DOHH2 (cell line): ENCODE measurements around the gene MYF5.

ENCODE experiments used
- H3F3A ChIP-seq: fragments of 200-600 bp; sonication (generic), shearing (Covaris generic); 2 replicates; pipeline ENCODE4 v1.6.0; 2016; ENCODE audit warnings: antibody characterized with exemption, mild to moderate bottlenecking; ENCODE audit not compliant: control insufficient read depth, insufficient read depth
- H3K27ac ChIP-seq: fragments of 200-600 bp; sonication (generic); 2 replicates; pipeline ENCODE4 v1.5.1; 2014; ENCODE audit warnings: low read depth, mild to moderate bottlenecking, low read length, moderate library complexity
- H3K27me3 ChIP-seq: fragments of 200-600 bp; sonication (generic); 2 replicates; pipeline ENCODE4 v1.6.1; 2014; ENCODE audit warnings: mild to moderate bottlenecking, low read length, mixed read lengths; ENCODE audit not compliant: control insufficient read depth
- H3K36me3 ChIP-seq: fragments of 200-600 bp; sonication (generic); 2 replicates; pipeline ENCODE4 v1.6.1; 2014; ENCODE audit warnings: mild to moderate bottlenecking, low read length, moderate library complexity, mixed read lengths; ENCODE audit not compliant: control insufficient read depth
- H3K4me1 ChIP-seq: fragments of 200-600 bp; sonication (generic); 2 replicates; pipeline ENCODE4 v1.6.1; 2014; ENCODE audit warnings: mild to moderate bottlenecking, low read length, mixed read lengths; ENCODE audit not compliant: control insufficient read depth
- H3K4me2 ChIP-seq: fragments of 200-600 bp; sonication (generic); 2 replicates; pipeline ENCODE4 v1.6.0; 2014; ENCODE audit warnings: mild to moderate bottlenecking, low read length, moderate library complexity
- H3K4me3 ChIP-seq: fragments of 200-600 bp; sonication (generic); 2 replicates; pipeline ENCODE4 v1.5.1; 2014; ENCODE audit warnings: mild to moderate bottlenecking, low read length, mixed read lengths
- H3K79me2 ChIP-seq: fragments of 200-600 bp; sonication (generic); 2 replicates; pipeline ENCODE4 v1.6.1; 2014; ENCODE audit warnings: mild to moderate bottlenecking, low read length, mixed read lengths; ENCODE audit not compliant: control insufficient read depth
- H3K9me2 ChIP-seq: fragments of 200-600 bp; sonication (generic); replicated peaks from 2 replicates; pipeline ENCODE4 v1.6.1; 2014; ENCODE audit warnings: mild to moderate bottlenecking, low read length, mixed read lengths; ENCODE audit not compliant: control insufficient read depth
- H3K9me3 ChIP-seq: fragments of 200-600 bp; sonication (generic); 2 replicates; pipeline ENCODE4 v1.6.1; 2014; ENCODE audit warnings: antibody characterized with exemption, low read length, mixed read lengths; ENCODE audit not compliant: control insufficient read depth, insufficient read depth
- H4K20me1 ChIP-seq: fragments of 200-600 bp; sonication (generic); 2 replicates; pipeline ENCODE4 v1.6.0; 2014; ENCODE audit warnings: low read depth, mild to moderate bottlenecking, antibody characterized with exemption, low read length, moderate library complexity; ENCODE audit not compliant: control insufficient read depth, insufficient read depth
- EZH2phosphoT487 ChIP-seq: fragments of 200-600 bp; sonication (generic); IDR thresholded peaks from 2 replicates; pipeline ENCODE4 v1.6.1; 2017; ENCODE audit warnings: borderline replicate concordance, mild to moderate bottlenecking, antibody characterized with exemption, low read length, moderate library complexity, mixed read lengths
- TF ChIP-seq, protein P1 (sequence below): fragments of 200-600 bp; sonication (generic); IDR thresholded peaks from one replicate; pipeline ENCODE4 v1.5.1; 2014; ENCODE audit warnings: antibody characterized with exemption, mild to moderate bottlenecking, low read depth, low read length; ENCODE audit not compliant: poor library complexity, severe bottlenecking

Gene MYF5

DNA sequence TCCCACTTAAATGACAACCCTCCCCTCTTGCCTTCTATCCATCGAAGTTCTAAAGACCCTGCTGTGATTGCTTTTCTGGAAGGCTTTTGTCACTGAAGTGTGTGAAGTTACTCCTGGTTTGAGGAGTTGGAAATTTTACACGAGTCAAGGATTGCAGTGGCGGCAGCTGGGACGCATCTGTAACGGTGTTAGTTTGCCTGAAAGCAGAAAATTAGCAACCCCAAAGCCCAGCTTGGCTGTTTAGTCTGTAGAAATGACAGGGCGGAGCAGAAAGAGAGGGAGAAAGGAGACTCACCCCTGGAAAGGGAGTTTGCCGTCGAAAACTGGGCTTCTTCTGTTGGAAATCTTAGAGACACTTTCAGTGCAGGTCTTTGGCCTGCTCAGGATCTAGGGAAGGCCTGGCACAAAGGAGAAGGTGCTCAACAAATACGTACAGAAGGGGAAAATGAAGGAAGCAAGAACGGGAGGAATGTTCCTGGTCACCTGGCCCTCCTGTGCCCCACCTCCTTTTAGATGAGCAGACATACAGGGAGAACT, 931 bp upstream of the MYF5 start:
- Histone ChIP-seq H3K79me2 (no peaks in the 10 kb centered on the region), H3K27me3 (no peaks in the 10 kb centered on the region), H3K27ac (no peak overlapping the region), H3K36me3 (no peaks in the 10 kb centered on the region), H3K4me3 (no peak overlapping the region), H3K9me2 (no peaks in the 10 kb centered on the region), H3F3A (no peaks in the 10 kb centered on the region), H3K4me1 (no peaks in the 10 kb centered on the region), H3K4me2 (no peak overlapping the region), H3K9me3 (no peaks in the 10 kb centered on the region), H4K20me1 (no peaks in the 10 kb centered on the region)
- no peak for TF ChIP-seq EZH2phosphoT487
- TF ChIP-seq, protein P1, sequence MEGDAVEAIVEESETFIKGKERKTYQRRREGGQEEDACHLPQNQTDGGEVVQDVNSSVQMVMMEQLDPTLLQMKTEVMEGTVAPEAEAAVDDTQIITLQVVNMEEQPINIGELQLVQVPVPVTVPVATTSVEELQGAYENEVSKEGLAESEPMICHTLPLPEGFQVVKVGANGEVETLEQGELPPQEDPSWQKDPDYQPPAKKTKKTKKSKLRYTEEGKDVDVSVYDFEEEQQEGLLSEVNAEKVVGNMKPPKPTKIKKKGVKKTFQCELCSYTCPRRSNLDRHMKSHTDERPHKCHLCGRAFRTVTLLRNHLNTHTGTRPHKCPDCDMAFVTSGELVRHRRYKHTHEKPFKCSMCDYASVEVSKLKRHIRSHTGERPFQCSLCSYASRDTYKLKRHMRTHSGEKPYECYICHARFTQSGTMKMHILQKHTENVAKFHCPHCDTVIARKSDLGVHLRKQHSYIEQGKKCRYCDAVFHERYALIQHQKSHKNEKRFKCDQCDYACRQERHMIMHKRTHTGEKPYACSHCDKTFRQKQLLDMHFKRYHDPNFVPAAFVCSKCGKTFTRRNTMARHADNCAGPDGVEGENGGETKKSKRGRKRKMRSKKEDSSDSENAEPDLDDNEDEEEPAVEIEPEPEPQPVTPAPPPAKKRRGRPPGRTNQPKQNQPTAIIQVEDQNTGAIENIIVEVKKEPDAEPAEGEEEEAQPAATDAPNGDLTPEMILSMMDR = no peak

DNA sequence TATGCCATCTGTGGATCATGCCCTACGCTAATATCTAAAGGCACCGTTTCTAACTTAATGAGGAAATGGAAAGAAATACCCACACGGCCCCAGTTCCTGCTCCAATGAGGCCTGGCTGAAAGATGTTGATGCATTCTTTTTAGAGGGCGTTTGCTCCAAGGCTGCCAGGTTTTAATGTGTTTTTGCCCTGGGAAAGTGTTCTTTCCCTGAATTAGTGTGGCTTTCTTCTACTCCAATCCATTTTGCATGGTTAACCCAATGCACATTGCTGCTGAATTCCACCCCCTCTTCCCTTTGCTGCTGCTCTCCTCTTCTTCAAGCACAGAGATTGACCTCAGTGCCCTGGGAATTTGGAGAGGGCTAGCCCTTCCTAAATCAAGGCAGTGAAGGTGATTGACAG, 1.1 kb downstream of the MYF5 start:
- TF ChIP-seq, protein P1 = no peak
- TF ChIP-seq EZH2phosphoT487 = no peak
- H3K79me2 ChIP-seq = no peaks in the 10 kb centered on the region
- H3K9me2 ChIP-seq = no peaks in the 10 kb centered on the region

DNA sequence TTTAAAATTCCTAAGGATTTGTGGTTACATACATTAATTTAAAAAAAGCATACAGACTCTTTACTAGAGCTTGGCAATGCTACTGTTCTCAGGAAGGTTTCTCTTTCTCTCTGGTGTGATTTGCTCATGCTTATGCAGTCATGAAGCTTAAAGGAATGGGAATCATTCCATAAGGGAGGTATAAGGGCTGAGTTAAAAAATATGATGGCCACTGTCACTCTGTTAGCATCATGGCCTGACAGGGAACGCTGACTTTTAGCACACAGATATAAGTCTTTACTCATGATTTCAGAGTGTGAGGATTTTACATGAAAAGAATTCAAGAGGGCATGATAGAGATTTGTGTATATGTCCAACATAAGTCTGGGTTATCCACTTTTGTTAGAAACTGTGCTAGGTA, 3.8 kb downstream of the MYF5 start:
- Histone ChIP-seq H3K9me3 (no peaks in the 10 kb centered on the region), H3K36me3 (no peaks in the 10 kb centered on the region), H3K27me3 (no peaks in the 10 kb centered on the region), H3K4me2 (no peak overlapping the region), H3K27ac (no peak overlapping the region), H3K4me3 (no peak overlapping the region), H3K79me2 (no peaks in the 10 kb centered on the region), H3F3A (no peaks in the 10 kb centered on the region), H4K20me1 (no peaks in the 10 kb centered on the region), H3K4me1 (no peaks in the 10 kb centered on the region), H3K9me2 (no peaks in the 10 kb centered on the region)
- TF ChIP-seq EZH2phosphoT487 = no peak
- TF ChIP-seq, protein P1 = no peak

More for the DNA sequence above, 1.1 kb downstream of the MYF5 start:
- no peaks in the 10 kb centered on the region for H3K27me3 ChIP-seq
- H3K9me3 ChIP-seq = no peaks in the 10 kb centered on the region
- H3F3A ChIP-seq = no peaks in the 10 kb centered on the region
- no peaks in the 10 kb centered on the region for H3K4me1 ChIP-seq
- H4K20me1 ChIP-seq = no peaks in the 10 kb centered on the region
- H3K4me2 ChIP-seq = no peak overlapping the region
- H3K36me3 ChIP-seq = no peaks in the 10 kb centered on the region
- H3K27ac ChIP-seq = no peak overlapping the region
- H3K4me3 ChIP-seq = no peak overlapping the region

DNA sequence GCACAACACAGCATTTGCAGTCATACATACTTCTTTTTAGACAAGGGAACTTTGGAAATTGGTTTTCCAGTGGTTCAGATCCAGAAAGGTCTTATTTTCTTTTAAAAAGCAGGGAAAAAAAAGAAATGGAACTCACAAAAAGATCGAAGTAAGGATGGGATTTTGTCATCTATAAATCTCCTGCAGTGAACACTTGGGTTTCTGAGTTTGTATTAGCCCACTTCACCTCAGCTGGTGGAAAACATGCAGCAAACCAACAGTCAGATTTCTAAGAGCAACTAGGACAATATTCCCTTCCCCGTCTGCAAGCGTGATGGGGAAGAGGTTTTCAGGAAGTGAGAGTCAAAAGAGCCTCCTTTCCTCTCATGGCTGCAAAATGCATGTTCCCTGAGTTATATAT, 4.6 kb downstream of the MYF5 start:
- H3K4me2 ChIP-seq = no peak overlapping the region

More for the DNA sequence above, 4.6 kb downstream of the MYF5 start:
- TF ChIP-seq EZH2phosphoT487 = no peak
- TF ChIP-seq, protein P1 = no peak
- H3K9me2 ChIP-seq = no peaks in the 10 kb centered on the region
- H3K36me3 ChIP-seq = no peaks in the 10 kb centered on the region
- H3K4me1 ChIP-seq = no peaks in the 10 kb centered on the region
- no peaks in the 10 kb centered on the region for H4K20me1 ChIP-seq
- no peaks in the 10 kb centered on the region for H3K9me3 ChIP-seq
- H3K4me3 ChIP-seq = no peak overlapping the region
- H3K27me3 ChIP-seq = no peaks in the 10 kb centered on the region
- no peaks in the 10 kb centered on the region for H3K79me2 ChIP-seq
- no peak overlapping the region for H3K27ac ChIP-seq
- no peaks in the 10 kb centered on the region for H3F3A ChIP-seq
